Measurements from ENCODE around the gene VPS54. TPM values are rescaled to one million over a fixed set of nuclear protein-coding genes. Genes with fewer than 3 reads are reported as not detected.
"Not testable (repeated sequence)": the region's sequence is repeated elsewhere in the genome, so short reads cannot be mapped to it uniquely, and the experiment has no call there.

VPS54 gene
- total RNA-seq, 1 experiment from 2014 or later, result 14.6 TPM

- CTCF ChIA-PET, result no interaction called here
- Mint-ChIP-seq H3K27ac (peak overlapping the region; percentile 25), H3K4me1 (peaks cover 23% of the 10 kb centered on the region), H3K4me3 (no peak overlapping the region), H3K27me3 (ENCODE audit: low read depth) (no peaks in the 10 kb centered on the region), H3K9me3 (peaks cover 69% of the 10 kb centered on the region), H3K36me3 (peaks cover 62% of the 10 kb centered on the region)
- DNase-seq (ENCODE audit: low spot score) (no peak), ATAC-seq (no peak)
- TF ChIP-seq ZNF416 (CRISPR knock-in tag; IDR thresholded peaks at IDR 0.05), result no peak
- TF ChIP-seq ZNF532 (CRISPR knock-in tag; IDR thresholded peaks at IDR 0.05; ENCODE audit: borderline replicate concordance), result no peak
- TF ChIP-seq MXD4 (CRISPR knock-in tag; IDR thresholded peaks at IDR 0.05; ENCODE audit: borderline replicate concordance), result no peak
- TF ChIP-seq HMGXB4 (CRISPR knock-in tag; IDR thresholded peaks at IDR 0.05), result no peak
- no peak for TF ChIP-seq ZNF121 (CRISPR knock-in tag; IDR thresholded peaks at IDR 0.05)
- TF ChIP-seq ZNF512 (CRISPR knock-in tag; IDR thresholded peaks at IDR 0.05; ENCODE audit: borderline replicate concordance), result no peak
- TF ChIP-seq EMX1 (CRISPR knock-in tag; IDR thresholded peaks at IDR 0.05), result no peak
- no peak for TF ChIP-seq TEAD1 (CRISPR knock-in tag; IDR thresholded peaks at IDR 0.05)
- TF ChIP-seq MYBL2 (CRISPR knock-in tag; IDR thresholded peaks at IDR 0.05), result no peak
- TF ChIP-seq ZNF232 (CRISPR knock-in tag; IDR thresholded peaks at IDR 0.05), result no peak
- no peak for TF ChIP-seq SMAD3 (CRISPR knock-in tag; IDR thresholded peaks at IDR 0.05; ENCODE audit: borderline replicate concordance)
- TF ChIP-seq ESRRA (CRISPR knock-in tag; IDR thresholded peaks at IDR 0.05; ENCODE audit: borderline replicate concordance), result no peak
- POLR2A ChIA-PET, result no interaction called here
These were observed 25.4 kb downstream of the VPS54 start for GRCh38 chr2:63993871-63994270.

GRCh38 chr2:63993130-63993584, 26.1 kb downstream of the VPS54 start:
- peaks cover 23% of the 10 kb centered on the region for H3K4me1 Mint-ChIP-seq
- peaks cover 61% of the 10 kb centered on the region for H3K36me3 Mint-ChIP-seq
- POLR2A ChIA-PET; H3K27me3 Mint-ChIP-seq (ENCODE audit: low read depth); H3K4me3 Mint-ChIP-seq; ATAC-seq; H3K27ac Mint-ChIP-seq; CTCF ChIA-PET; DNase-seq (ENCODE audit: low spot score): not testable (repeated sequence)
- H3K9me3 Mint-ChIP-seq, result peaks cover 70% of the 10 kb centered on the region

- Mint-ChIP-seq H3K9me3 (peaks cover 61% of the 10 kb centered on the region), H3K4me1 (peaks cover 23% of the 10 kb centered on the region), H3K27ac (no peak overlapping the region), H3K4me3 (no peak overlapping the region), H3K36me3 (peaks cover 51% of the 10 kb centered on the region), H3K27me3 (ENCODE audit: low read depth) (no peaks in the 10 kb centered on the region)
- ChIA-PET POLR2A (no interaction called here), CTCF (no interaction called here)
- no peak for ATAC-seq
- TF ChIP-seq ERG (CRISPR knock-in tag; IDR thresholded peaks at IDR 0.05) (no peak), ZNF416 (CRISPR knock-in tag; IDR thresholded peaks at IDR 0.05) (no peak), CREB1 (CRISPR knock-in tag; IDR thresholded peaks at IDR 0.05) (no peak)
- DNase-seq (ENCODE audit: low spot score), result no peak
These were observed 27.1 kb downstream of the VPS54 start for GRCh38 chr2:63992061-63992685.

Measured in WTC11 (cell line).